ENCODE data around the gene THRA. TPM values are rescaled to one million over a fixed set of nuclear protein-coding genes. Genes with fewer than 3 reads are reported as not detected.

THRA gene
- total RNA-seq, 1 experiment from 2014 or later, result 10.1 TPM

DNA sequence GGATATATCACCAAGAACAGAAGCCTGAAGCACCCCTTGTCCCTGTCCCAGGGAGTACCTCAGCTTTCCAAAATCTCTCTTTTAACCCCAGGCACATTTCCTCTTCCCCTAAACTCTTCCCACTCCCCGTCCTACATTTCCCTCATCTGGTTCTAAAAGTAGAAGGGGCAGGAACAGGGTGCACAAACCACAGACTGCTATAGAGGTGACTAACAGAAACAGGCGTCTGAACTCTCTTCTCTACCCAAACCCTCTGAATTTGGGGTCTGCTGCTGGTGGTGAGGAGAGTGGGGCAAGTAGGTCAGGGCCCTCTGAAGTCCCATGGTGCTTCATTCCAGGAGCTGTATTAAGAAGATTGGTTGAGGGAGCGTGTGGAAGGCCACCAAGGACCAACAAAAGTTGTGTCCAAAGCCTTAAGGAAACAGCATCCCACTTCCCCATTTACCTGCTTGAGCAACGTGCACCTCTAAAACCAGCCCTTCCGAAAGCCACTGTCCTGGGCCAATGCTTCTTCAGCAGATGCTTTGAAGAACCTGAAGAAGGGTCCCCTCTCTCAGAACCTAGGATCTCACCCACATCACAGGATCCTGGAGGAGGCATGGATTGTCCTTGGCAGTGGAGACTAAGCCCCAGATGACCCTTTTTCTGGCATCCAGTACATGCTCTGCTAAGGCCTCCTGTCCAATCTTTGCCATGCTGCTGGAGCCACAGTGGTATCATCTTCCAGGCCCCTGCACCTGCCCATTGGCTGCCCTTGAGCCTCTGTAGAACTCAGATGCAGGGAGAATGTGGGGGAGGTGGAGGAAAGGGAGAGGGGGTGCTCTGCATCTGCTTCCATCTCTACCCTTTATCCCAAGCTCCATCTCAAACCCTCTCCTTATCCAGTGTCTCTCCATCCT lies 43.3 kb downstream of the THRA start:
- Histone ChIP-seq H3K79me2 (ENCODE audit: insufficient read depth, low read length) (no peaks in the 10 kb centered on the region), H3K23me2 (ENCODE audit: insufficient read length, low read depth, low read length, poor library complexity, severe bottlenecking) (no peaks in the 10 kb centered on the region), H2BK12ac (ENCODE audit: insufficient read length, low read depth, low read length) (peak overlapping the region; percentile 15), H2BK20ac (ENCODE audit: low read depth, low read length, poor library complexity, severe bottlenecking) (no peak overlapping the region), H3K56ac (ENCODE audit: insufficient read length, low read depth, low read length) (no peak overlapping the region), H3K27ac (ENCODE audit: insufficient read length, low read depth, low read length) (no peak overlapping the region), H2AK5ac (ENCODE audit: insufficient read length, low read length) (no peak overlapping the region), H4K20me1 (ENCODE audit: control insufficient read depth, insufficient read depth, insufficient read length) (no peaks in the 10 kb centered on the region), H3K18ac (ENCODE audit: insufficient read length, low read depth, low read length) (peak overlapping the region; percentile 9), H3K4me2 (ENCODE audit: insufficient read depth, insufficient read length, low read length) (no peak overlapping the region), H3K9me3 (ENCODE audit: control insufficient read depth, low read depth, low read length) (no peaks in the 10 kb centered on the region), H2AFZ (ENCODE audit: low read length) (no peak overlapping the region), H3K4ac (ENCODE audit: low read depth, low read length) (no peak overlapping the region), H3K79me1 (ENCODE audit: insufficient read depth, low read depth, low read length, poor library complexity, severe bottlenecking) (no peaks in the 10 kb centered on the region), H3K4me1 (ENCODE audit: insufficient read depth, low read length) (peaks cover 21% of the 10 kb centered on the region; the same call in 1 of the 2 replicates), H3K27me3 (ENCODE audit: insufficient read depth, low read length) (peaks cover 2% of the 10 kb centered on the region; the same call in 1 of the 2 replicates), H4K5ac (ENCODE audit: insufficient read length, low read depth, low read length) (no peak overlapping the region), H3K9ac (ENCODE audit: extremely low read depth, insufficient read length, low read length) (no peak overlapping the region), H4K8ac (replicated peaks; ENCODE audit: insufficient read length, low read depth, low read length) (no peak overlapping the region), H2BK5ac (ENCODE audit: insufficient read length, low read length) (no peak overlapping the region), H3K14ac (ENCODE audit: insufficient read depth, low read length) (peak overlapping the region; percentile 53; the same call in 1 of the 2 replicates), H2BK15ac (ENCODE audit: low read depth, low read length) (no peak overlapping the region), H3K23ac (ENCODE audit: insufficient read length, low read depth, low read length) (no peak overlapping the region), H3T11ph (ENCODE audit: low read length) (no peak overlapping the region), H4K91ac (ENCODE audit: insufficient read length, low read depth, low read length) (no peak overlapping the region), H2BK120ac (ENCODE audit: low read depth, low read length, poor library complexity, severe bottlenecking) (no peak overlapping the region)
- Mint-ChIP-seq H3K9me3 (no peaks in the 10 kb centered on the region; a peak in 1 of 5 replicates), H3K36me3 (ENCODE audit: insufficient read depth in 1 of 3, low read depth in 3 of 3) (no peaks in the 10 kb centered on the region), H3K27ac (no peak overlapping the region), H3K4me3 (peak overlapping the region in 1 of 2 experiments; percentile 27; a peak in 1 of 5 replicates), H3K27me3 (ENCODE audit: low read depth) (peaks cover 60% of the 10 kb centered on the region), H3K4me1 (peaks cover 79 to 87% of the 10 kb centered on the region in 2 experiments)
- TF ChIP-seq, protein P1, sequence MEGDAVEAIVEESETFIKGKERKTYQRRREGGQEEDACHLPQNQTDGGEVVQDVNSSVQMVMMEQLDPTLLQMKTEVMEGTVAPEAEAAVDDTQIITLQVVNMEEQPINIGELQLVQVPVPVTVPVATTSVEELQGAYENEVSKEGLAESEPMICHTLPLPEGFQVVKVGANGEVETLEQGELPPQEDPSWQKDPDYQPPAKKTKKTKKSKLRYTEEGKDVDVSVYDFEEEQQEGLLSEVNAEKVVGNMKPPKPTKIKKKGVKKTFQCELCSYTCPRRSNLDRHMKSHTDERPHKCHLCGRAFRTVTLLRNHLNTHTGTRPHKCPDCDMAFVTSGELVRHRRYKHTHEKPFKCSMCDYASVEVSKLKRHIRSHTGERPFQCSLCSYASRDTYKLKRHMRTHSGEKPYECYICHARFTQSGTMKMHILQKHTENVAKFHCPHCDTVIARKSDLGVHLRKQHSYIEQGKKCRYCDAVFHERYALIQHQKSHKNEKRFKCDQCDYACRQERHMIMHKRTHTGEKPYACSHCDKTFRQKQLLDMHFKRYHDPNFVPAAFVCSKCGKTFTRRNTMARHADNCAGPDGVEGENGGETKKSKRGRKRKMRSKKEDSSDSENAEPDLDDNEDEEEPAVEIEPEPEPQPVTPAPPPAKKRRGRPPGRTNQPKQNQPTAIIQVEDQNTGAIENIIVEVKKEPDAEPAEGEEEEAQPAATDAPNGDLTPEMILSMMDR (conservative IDR thresholded peaks at IDR 0.05), result no peak
- no peak for DNase-seq
- WGBS (ENCODE audit: extremely low coverage, insufficient read length, low lambda C conversion rate), result no CpG with 5 or more reads among the region's 5 CpGs
